Measurements from ENCODE around the gene SLC16A12.

DNA sequence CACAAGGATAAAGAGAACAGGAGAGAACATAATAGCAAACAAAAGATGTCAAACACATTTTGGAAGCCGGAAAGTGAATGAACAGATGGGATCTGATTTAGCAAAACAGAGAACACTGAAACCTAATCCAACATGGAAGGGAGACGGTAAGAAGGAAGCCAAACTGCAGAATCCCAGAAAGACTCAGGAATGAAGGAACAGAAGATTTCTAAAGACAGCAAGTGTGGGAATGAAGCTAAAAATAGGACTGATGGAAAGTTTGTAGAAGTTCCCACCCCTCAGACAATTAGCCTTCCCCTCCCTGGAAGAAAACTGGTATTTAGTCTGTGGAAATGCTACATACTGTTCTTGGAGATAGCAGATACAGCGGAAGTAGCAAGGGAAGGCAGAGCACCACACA is 40.8 kb downstream of the SLC16A12 start:
- TF ChIP-seq, protein P1, sequence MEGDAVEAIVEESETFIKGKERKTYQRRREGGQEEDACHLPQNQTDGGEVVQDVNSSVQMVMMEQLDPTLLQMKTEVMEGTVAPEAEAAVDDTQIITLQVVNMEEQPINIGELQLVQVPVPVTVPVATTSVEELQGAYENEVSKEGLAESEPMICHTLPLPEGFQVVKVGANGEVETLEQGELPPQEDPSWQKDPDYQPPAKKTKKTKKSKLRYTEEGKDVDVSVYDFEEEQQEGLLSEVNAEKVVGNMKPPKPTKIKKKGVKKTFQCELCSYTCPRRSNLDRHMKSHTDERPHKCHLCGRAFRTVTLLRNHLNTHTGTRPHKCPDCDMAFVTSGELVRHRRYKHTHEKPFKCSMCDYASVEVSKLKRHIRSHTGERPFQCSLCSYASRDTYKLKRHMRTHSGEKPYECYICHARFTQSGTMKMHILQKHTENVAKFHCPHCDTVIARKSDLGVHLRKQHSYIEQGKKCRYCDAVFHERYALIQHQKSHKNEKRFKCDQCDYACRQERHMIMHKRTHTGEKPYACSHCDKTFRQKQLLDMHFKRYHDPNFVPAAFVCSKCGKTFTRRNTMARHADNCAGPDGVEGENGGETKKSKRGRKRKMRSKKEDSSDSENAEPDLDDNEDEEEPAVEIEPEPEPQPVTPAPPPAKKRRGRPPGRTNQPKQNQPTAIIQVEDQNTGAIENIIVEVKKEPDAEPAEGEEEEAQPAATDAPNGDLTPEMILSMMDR (IDR thresholded peaks at IDR 0.05; ENCODE audit: poor library complexity), result no peak
- TF ChIP-seq EZH2 (IDR thresholded peaks at IDR 0.05; ENCODE audit: borderline replicate concordance) (no peak), EZH2phosphoT487 (IDR thresholded peaks at IDR 0.05; ENCODE audit: low read depth, severe bottlenecking, unreplicated experiment) (no peak)

Data from hepatocyte (in vitro differentiated cells).